Measurements from ENCODE around the gene FLT1. TPM values are rescaled to one million over a fixed set of nuclear protein-coding genes. Genes with fewer than 3 reads are reported as not detected.

The FLT1 gene
- total and polyA plus RNA-seq, 2 donors = 20.3 to 37.5 TPM

DNA sequence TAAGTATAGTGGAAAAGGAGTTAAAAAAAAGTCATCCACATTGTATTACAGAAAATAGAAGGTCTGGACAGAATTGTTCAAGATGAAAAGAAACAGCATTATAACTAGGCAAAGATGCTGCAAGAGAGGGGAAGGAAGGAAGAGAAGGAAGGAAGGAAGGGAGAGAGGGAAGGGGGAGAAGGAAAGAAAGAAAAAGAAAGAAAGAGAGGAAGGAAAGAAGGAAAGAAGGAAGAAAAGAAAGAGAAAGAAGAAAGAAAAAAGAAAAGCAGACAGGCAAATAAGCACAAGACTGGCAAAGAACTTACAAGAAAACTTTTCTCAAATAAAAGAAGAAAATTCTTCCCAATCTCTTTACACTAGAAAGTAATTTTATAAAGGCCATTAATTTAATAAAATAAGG lies 15.1 kb upstream of the FLT1 start:
- no peaks in the 10 kb centered on the region for H3K36me3 ChIP-seq (ENCODE audit: insufficient read depth)
- H3K4me1 ChIP-seq (ENCODE audit: insufficient read depth) = no peaks in the 10 kb centered on the region
- DNase-seq (ENCODE audit: extremely low spot score) = no peak

DNA sequence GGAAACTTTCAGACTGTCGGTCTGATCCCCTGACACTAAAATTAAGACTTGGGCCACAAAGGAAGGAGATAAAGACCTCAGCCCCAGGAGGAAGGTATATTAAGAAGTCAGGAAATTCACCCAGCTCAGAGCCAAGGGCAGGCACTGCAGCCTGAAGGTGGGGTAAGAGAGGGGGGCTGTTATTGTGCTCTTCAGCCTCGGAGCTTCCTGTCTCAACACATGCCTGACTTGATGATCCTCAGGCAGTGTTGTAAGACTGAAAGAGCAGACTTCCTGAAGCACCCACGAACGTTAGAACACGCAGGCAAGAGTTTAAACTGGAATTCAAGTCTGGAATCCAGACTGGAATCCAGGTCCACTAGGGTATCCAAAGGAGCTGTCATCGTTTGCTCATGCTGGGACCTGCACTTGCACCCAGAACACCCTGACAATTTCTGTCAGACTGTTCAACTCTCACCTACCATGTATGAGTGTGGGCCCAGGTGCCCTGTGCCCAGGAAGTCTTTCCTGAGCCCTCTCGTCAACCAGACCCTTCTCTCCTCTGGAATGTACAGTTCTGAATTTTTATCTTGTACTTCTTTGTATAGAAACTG lies 10.7 kb upstream of the FLT1 start:
- Histone ChIP-seq H3K4me1 (ENCODE audit: insufficient read depth) (no peaks in the 10 kb centered on the region), H3K27ac (ENCODE audit: low read depth) (no peak overlapping the region), H3K36me3 (ENCODE audit: insufficient read depth) (no peaks in the 10 kb centered on the region), H3K4me3 (ENCODE audit: low read depth, low read length) (no peak overlapping the region)
- DNase-seq (ENCODE audit: extremely low spot score) = no peak
- 55% methylated on average over 7 of the region's 7 CpGs for WGBS

More for the DNA sequence above, 15.1 kb upstream of the FLT1 start:
- Histone ChIP-seq H3K4me3 (ENCODE audit: low read depth, low read length) (no peak overlapping the region), H3K27ac (ENCODE audit: low read depth) (no peak overlapping the region)

GRCh38 chr13:28503182-28503967 lies 8.4 kb upstream of the FLT1 start:
- H3K4me1 ChIP-seq (ENCODE audit: insufficient read depth) = no peaks in the 10 kb centered on the region
- no peaks in the 10 kb centered on the region for H3K36me3 ChIP-seq (ENCODE audit: insufficient read depth)
- H3K27ac ChIP-seq (ENCODE audit: low read depth) = no peak overlapping the region
- H3K4me3 ChIP-seq (ENCODE audit: low read depth, low read length) = no peak overlapping the region
- WGBS = 60% methylated on average over 6 of the region's 6 CpGs
- no peak for DNase-seq (ENCODE audit: extremely low spot score)

- Histone ChIP-seq H3K4me1 (ENCODE audit: insufficient read depth) (no peaks in the 10 kb centered on the region), H3K36me3 (ENCODE audit: insufficient read depth) (no peaks in the 10 kb centered on the region), H3K27ac (ENCODE audit: low read depth) (no peak overlapping the region), H3K4me3 (ENCODE audit: low read depth, low read length) (no peak overlapping the region)
- no peak for DNase-seq (ENCODE audit: extremely low spot score)
- WGBS = 72% methylated on average over 6 of the region's 6 CpGs
Observed at GRCh38 chr13:28501547-28501946, 6.6 kb upstream of the FLT1 start.

GRCh38 chr13:28499609-28500008 lies 4.7 kb upstream of the FLT1 start:
- DNase-seq (ENCODE audit: extremely low spot score) = no peak
- Histone ChIP-seq H3K4me3 (ENCODE audit: low read depth, low read length) (no peak overlapping the region), H3K36me3 (ENCODE audit: insufficient read depth) (no peaks in the 10 kb centered on the region), H3K27ac (ENCODE audit: low read depth) (no peak overlapping the region), H3K4me1 (ENCODE audit: insufficient read depth) (peaks cover 2% of the 10 kb centered on the region)
- 66% methylated on average over 5 of the region's 5 CpGs for WGBS

- peaks cover 3% of the 10 kb centered on the region for H3K4me1 ChIP-seq (ENCODE audit: insufficient read depth)
- H3K4me3 ChIP-seq (ENCODE audit: low read depth, low read length) = no peak overlapping the region
- H3K36me3 ChIP-seq (ENCODE audit: insufficient read depth) = no peaks in the 10 kb centered on the region
- no peak for DNase-seq (ENCODE audit: extremely low spot score)
- WGBS = 73% methylated on average over 16 of the region's 16 CpGs
- no peak overlapping the region for H3K27ac ChIP-seq (ENCODE audit: low read depth)
Observed at GRCh38 chr13:28498481-28499115, 3.7 kb upstream of the FLT1 start.

DNA sequence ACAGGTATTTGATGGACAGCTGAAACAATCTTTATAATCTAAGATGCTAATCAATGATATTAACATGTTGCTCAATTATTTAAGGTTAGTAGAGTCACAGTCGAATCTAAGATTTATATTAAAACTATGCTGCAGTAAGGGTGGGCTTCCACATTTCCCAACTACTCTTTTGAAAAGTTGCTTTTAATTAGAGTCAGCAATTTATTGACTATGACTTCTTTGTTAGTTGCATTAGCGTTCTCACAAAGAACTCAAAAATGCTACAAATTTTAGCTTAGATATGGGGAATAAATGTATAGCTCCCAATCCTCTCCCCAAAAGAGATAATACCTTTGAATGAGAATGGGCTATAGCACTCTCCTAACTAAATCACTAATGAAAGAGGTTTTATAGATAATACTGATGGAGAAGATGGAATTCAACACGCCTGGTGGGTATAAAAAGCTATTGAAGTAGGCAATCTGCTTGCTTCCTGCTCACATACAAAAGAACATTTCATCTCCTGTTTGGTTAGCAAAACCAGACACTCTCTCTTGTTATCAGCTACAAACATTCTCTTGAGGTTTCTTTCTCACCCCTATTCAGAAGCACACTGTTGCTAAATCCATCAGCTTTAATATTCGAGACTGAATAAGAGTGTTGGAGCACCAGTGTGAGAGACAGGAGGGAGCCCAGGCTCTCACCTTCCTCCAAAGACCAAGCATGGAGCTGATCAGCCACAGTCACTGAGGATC lies 2.4 kb upstream of the FLT1 start:
- no peak for DNase-seq (ENCODE audit: extremely low spot score)
- H3K36me3 ChIP-seq (ENCODE audit: insufficient read depth) = no peaks in the 10 kb centered on the region
- no peak overlapping the region for H3K4me3 ChIP-seq (ENCODE audit: low read depth, low read length)
- H3K4me1 ChIP-seq (ENCODE audit: insufficient read depth) = peaks cover 3% of the 10 kb centered on the region
- 64% methylated on average over 4 of the region's 4 CpGs for WGBS
- H3K27ac ChIP-seq (ENCODE audit: low read depth) = no peak overlapping the region

DNA sequence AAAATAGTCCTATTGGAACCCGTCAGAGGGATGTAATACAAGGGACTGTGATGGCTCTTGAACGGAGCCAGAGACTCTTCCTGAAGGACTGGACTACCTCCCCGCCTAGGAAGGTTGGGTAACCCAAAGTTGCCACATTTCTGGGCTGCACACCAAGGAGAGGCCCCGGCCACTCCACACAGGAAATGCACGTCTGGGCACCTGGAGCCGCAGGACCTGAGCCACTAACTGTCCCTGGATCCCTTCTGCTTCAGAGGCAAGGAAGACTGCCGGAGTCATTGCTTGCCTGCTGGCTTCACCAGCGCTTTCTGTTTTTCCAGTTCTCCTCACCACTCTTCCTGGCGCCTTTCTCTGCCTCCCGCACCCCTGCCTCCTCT lies 1.2 kb upstream of the FLT1 start:
- Histone ChIP-seq H3K4me3 (ENCODE audit: low read depth, low read length) (no peak overlapping the region), H3K36me3 (ENCODE audit: insufficient read depth) (no peaks in the 10 kb centered on the region), H3K27ac (ENCODE audit: low read depth) (no peak overlapping the region), H3K4me1 (ENCODE audit: insufficient read depth) (peaks cover 3% of the 10 kb centered on the region)
- 52% methylated on average over 10 of the region's 10 CpGs for WGBS
- no peak for DNase-seq (ENCODE audit: extremely low spot score)

- Histone ChIP-seq H3K4me3 (ENCODE audit: low read depth, low read length) (peak overlapping the region; percentile 51), H3K27ac (ENCODE audit: low read depth) (no peak overlapping the region), H3K4me1 (ENCODE audit: insufficient read depth) (peaks cover 3% of the 10 kb centered on the region), H3K36me3 (ENCODE audit: insufficient read depth) (no peaks in the 10 kb centered on the region)
- no peak for DNase-seq (ENCODE audit: extremely low spot score)
- WGBS = 8% methylated on average over 33 of the region's 33 CpGs
Observed at GRCh38 chr13:28495538-28496187, 735 bp upstream of the FLT1 start.

- Histone ChIP-seq H3K4me1 (ENCODE audit: insufficient read depth) (peaks cover 3% of the 10 kb centered on the region), H3K36me3 (ENCODE audit: insufficient read depth) (no peaks in the 10 kb centered on the region), H3K27ac (ENCODE audit: low read depth) (no peak overlapping the region), H3K4me3 (ENCODE audit: low read depth, low read length) (peak overlapping the region; percentile 51)
- no peak for DNase-seq (ENCODE audit: extremely low spot score)
- under 1% methylated on average over 30 of the region's 30 CpGs for WGBS
Observed at GRCh38 chr13:28494504-28494777, 487 bp downstream of the FLT1 start.

DNA sequence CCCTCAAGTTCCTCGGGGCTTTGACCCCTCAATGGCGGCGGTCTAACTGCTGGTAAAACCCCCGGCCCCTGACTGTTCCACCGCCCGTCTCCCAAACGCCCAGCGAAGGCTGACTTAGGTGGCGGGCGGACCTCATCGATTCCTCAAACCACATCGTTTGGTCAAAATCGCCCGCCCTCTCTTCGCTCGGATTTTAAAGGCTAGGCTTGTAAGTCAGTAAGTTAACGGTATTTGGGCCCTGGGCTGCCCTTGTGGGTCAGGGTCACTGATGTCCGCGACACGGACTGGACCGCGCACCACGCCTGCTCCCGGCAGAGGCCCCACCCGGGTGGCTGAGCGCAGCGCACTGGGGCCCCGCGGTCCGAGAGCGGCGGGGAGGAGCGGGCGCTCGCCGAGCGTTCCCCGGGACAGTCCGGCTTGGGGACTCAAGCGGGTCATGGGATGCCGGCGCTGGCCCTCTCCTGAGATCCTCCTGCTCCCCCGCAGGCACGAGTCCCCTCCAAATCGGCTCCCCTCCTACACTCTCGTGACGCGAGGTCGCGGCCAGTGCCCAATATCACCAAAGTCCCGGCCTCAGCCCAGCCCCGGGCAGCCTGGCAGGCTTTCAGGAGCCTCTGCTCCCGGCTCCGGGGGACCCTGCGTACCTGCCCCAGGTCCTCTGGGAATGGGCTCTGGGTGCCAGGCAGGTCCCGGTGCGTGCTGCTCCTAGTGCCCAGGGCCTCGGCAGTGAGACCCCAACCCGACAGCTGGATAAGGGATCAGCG lies 1.0 kb downstream of the FLT1 start:
- peaks cover 3% of the 10 kb centered on the region for H3K4me1 ChIP-seq (ENCODE audit: insufficient read depth)
- H3K4me3 ChIP-seq (ENCODE audit: low read depth, low read length) = peak overlapping the region; percentile 51
- peak overlapping the region; percentile 25 for H3K27ac ChIP-seq (ENCODE audit: low read depth)
- no peaks in the 10 kb centered on the region for H3K36me3 ChIP-seq (ENCODE audit: insufficient read depth)
- DNase-seq (ENCODE audit: extremely low spot score) = no peak
- 2% methylated on average over 60 of the region's 60 CpGs for WGBS

GRCh38 chr13:28492569-28493367 lies 2.2 kb downstream of the FLT1 start:
- Histone ChIP-seq H3K4me3 (ENCODE audit: low read depth, low read length) (peak overlapping the region; percentile 12), H3K4me1 (ENCODE audit: insufficient read depth) (peaks cover 3% of the 10 kb centered on the region), H3K27ac (ENCODE audit: low read depth) (no peak overlapping the region), H3K36me3 (ENCODE audit: insufficient read depth) (no peaks in the 10 kb centered on the region)
- DNase-seq (ENCODE audit: extremely low spot score) = no peak
- 48% methylated on average over 10 of the region's 10 CpGs for WGBS
